MCF 10A (cell line): ENCODE data around the gene ASB4. TPM values are rescaled to one million over a fixed set of nuclear protein-coding genes. Genes with fewer than 3 reads are reported as not detected.

Experiments used
- BruUV-seq: library from RNA; stranded (reverse); fragments of 400-500 nt; replicated peaks from 2 replicates; lab custom pipeline; 2021; lab: Mats Ljungman, UMichigan
- CTCF ChIA-PET: fragments of 300-600 bp; sonication (Branson Sonifier 250); formaldehyde crosslinking; extraction: SDS; loops from one replicate; lab custom pipeline; 2021; ENCODE audit warnings: antibody characterized with exemption, inconsistent platforms; lab: Yijun Ruan, JAX
- POLR2A ChIA-PET: fragments of 300-600, 350-650 bp; sonication (Branson Sonifier 250); formaldehyde crosslinking; extraction: SDS; loops from one replicate; lab custom pipeline; 2020; ENCODE audit warnings: antibody characterized with exemption, inconsistent platforms; lab: Yijun Ruan, JAX
- DNase-seq: peaks from one replicate; pipeline ENCODE4 v3.0.0-alpha.2; 2018; ENCODE audit not compliant: unreplicated experiment
- H3K27ac Mint-ChIP-seq: one replicate; pipeline ENCODE4 v1.8.0; 2022; ENCODE audit warnings: mild to moderate bottlenecking, low read depth, mixed read lengths; ENCODE audit not compliant: unreplicated experiment
- H3K27me3 Mint-ChIP-seq: one replicate; pipeline ENCODE4 v1.8.0; 2022; ENCODE audit warnings: mixed read lengths; ENCODE audit not compliant: insufficient read depth, unreplicated experiment
- H3K36me3 Mint-ChIP-seq: one replicate; pipeline ENCODE4 v1.8.0; 2022; ENCODE audit warnings: mild to moderate bottlenecking, moderate library complexity, mixed read lengths; ENCODE audit not compliant: insufficient read depth, unreplicated experiment
- H3K4me1 Mint-ChIP-seq: one replicate; pipeline ENCODE4 v1.8.0; 2022; ENCODE audit warnings: mixed read lengths; ENCODE audit not compliant: insufficient read depth, unreplicated experiment
- H3K4me3 Mint-ChIP-seq: one replicate; pipeline ENCODE4 v1.8.0; 2022; ENCODE audit warnings: mild to moderate bottlenecking, moderate library complexity, mixed read lengths; ENCODE audit not compliant: unreplicated experiment
- H3K9me3 Mint-ChIP-seq: one replicate; pipeline ENCODE4 v1.8.0; 2022; ENCODE audit warnings: mixed read lengths; ENCODE audit not compliant: unreplicated experiment
- CTCF ChIP-seq: fragments of 200-600 bp; IDR thresholded peaks from one replicate; pipeline ENCODE4 v1.8.0; 2022; ENCODE audit warnings: antibody characterized with exemption, mild to moderate bottlenecking; ENCODE audit not compliant: unreplicated experiment
- intact Hi-C: fragments of 100-400 bp; cut with micrococcal nuclease; formaldehyde crosslinking; loops from 2 replicates; pipeline ENCODE4 v1.14.1; 2022
- total RNA-seq: library from RNA; stranded (reverse); gene quantifications from 2 replicates; pipeline ENCODE4 v1.2.3, GENCODE V29; 2022

Gene ASB4
- total RNA-seq, 1 experiment from 2014 or later = not detected

- no peak for DNase-seq
- no peak for TF ChIP-seq CTCF
- BruUV-seq = no TSS peak
- H3K9me3 Mint-ChIP-seq = no peaks in the 10 kb centered on the region
- intact Hi-C loops = no loop called here
- no peaks in the 10 kb centered on the region for H3K27me3 Mint-ChIP-seq
- H3K4me1 Mint-ChIP-seq = peaks cover 23% of the 10 kb centered on the region
- ChIA-PET CTCF (no interaction called here), POLR2A (no interaction called here)
- no peak overlapping the region for H3K27ac Mint-ChIP-seq
- H3K4me3 Mint-ChIP-seq = no peak overlapping the region
- H3K36me3 Mint-ChIP-seq = no peaks in the 10 kb centered on the region
Measured at GRCh38 chr7:95553939-95554338, 68.2 kb downstream of the ASB4 start.

- Mint-ChIP-seq H3K4me1 (peaks cover 7% of the 10 kb centered on the region), H3K27ac (no peak overlapping the region), H3K9me3 (no peaks in the 10 kb centered on the region), H3K36me3 (no peaks in the 10 kb centered on the region), H3K27me3 (no peaks in the 10 kb centered on the region), H3K4me3 (no peak overlapping the region)
- ChIA-PET CTCF (interaction anchor here (1.1 to 3.2 kb wide), 2 partner anchors 13 to 29 kb away, joined by 8 to 12 read pairs; no protein-coding TSS in a partner anchor), POLR2A (interaction anchor here (0.7 kb wide), 1 partner anchor 335 kb away, joined by 3 read pairs; no protein-coding TSS in a partner anchor)
- intact Hi-C loops = no loop called here
- TF ChIP-seq CTCF = no peak
- no TSS peak for BruUV-seq
- no peak for DNase-seq
Measured at GRCh38 chr7:95556777-95557176, 71.0 kb downstream of the ASB4 start.

- ChIA-PET CTCF (interaction anchor here (0.6 to 3.2 kb wide), 3 partner anchors 8 to 32 kb away, joined by 3 to 12 read pairs (median 3); no protein-coding TSS in a partner anchor), POLR2A (interaction anchor here (1.1 to 1.7 kb wide), 2 partner anchors 9 to 10 kb away, joined by 3 to 5 read pairs; no protein-coding TSS in a partner anchor)
- Mint-ChIP-seq H3K27ac (no peak overlapping the region), H3K4me1 (peaks cover 3% of the 10 kb centered on the region), H3K36me3 (no peaks in the 10 kb centered on the region), H3K27me3 (no peaks in the 10 kb centered on the region), H3K4me3 (no peak overlapping the region), H3K9me3 (no peaks in the 10 kb centered on the region)
- BruUV-seq = no TSS peak
- intact Hi-C loops = no loop called here
- no peak for DNase-seq
- TF ChIP-seq CTCF = no peak
Measured at GRCh38 chr7:95558864-95559263, 73.1 kb downstream of the ASB4 start.

- no peaks in the 10 kb centered on the region for H3K4me1 Mint-ChIP-seq
- no TSS peak for BruUV-seq
- no peaks in the 10 kb centered on the region for H3K36me3 Mint-ChIP-seq
- H3K27ac Mint-ChIP-seq = no peak overlapping the region
- H3K9me3 Mint-ChIP-seq = no peaks in the 10 kb centered on the region
- CTCF ChIA-PET = interaction anchor here (1.5 kb wide), 1 partner anchor 126 kb away, joined by 8 read pairs; no protein-coding TSS in a partner anchor
- TF ChIP-seq CTCF = no peak
- no peak overlapping the region for H3K4me3 Mint-ChIP-seq
- no peaks in the 10 kb centered on the region for H3K27me3 Mint-ChIP-seq
- intact Hi-C loops = no loop called here
- POLR2A ChIA-PET = no interaction called here
- no peak for DNase-seq
Measured at GRCh38 chr7:95560674-95561073, 74.9 kb downstream of the ASB4 start.
